GM15510 (cell line): ENCODE data around the gene MAGI1.

Experiments
- POLR2A ChIP-seq: IDR thresholded peaks from 3 replicates; pipeline ENCODE4 v1.6.1; 2011; ENCODE audit warnings: borderline replicate concordance; ENCODE audit not compliant: insufficient read length; ENCODE audit errors: extremely low read depth

Gene MAGI1

DNA sequence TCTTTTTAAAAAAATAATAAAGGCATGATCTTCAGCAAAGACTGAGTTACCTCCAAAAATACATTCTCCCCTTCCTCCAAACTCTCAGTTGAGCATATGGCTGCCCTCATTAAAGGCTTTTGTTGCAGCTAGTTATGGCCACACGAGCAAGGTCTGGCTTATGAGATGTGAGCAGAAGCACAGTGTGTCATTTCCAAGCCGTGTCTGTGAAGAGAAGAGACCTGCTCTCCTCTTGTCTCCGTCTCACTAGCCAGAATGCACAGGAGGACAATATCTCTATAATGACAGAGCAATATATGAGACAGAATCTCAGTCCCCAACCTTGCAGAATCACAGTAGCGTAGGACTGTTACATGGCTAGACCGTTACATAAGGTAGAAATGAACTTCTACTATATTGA lies 152.3 kb downstream of the MAGI1 start:
- TF ChIP-seq POLR2A, result no peak

DNA sequence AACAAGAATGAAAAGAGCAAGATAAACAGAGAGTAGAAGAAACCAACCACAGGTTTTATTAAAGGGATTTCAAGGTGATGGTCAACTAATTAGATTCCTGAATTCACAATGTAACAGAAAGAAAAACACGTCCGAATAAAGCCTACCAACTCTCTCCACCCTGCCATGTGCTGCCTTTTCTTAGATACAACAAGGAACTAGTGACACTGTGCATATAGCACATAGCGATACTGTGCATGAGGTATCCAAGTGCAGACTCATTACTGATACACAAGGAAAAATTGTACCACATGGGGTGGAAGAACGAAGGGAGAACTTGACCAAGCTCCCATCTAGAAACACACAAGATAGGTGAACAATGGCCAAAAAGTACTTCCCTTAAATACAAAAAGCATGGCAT lies 154.6 kb downstream of the MAGI1 start:
- TF ChIP-seq POLR2A, result no peak

DNA sequence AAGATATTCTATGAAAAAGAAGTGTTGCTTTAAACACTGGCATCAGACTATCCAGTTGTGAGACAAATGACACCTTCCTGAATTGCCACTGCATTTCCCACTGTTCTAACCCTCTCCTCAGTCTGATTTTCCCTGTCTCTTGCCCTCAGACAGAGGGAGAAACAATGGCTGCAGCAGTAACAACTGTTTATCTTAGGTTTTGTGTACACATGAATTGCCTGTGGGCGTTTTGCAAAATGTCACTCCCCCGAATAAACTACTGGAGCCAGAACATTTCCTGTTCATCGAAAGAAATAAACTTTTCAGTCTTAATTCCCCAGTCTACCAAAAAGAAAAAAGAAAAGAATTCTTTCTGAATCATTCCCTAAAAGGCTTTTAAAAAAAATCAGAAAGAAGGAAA lies 155.1 kb downstream of the MAGI1 start:
- TF ChIP-seq POLR2A, result no peak

DNA sequence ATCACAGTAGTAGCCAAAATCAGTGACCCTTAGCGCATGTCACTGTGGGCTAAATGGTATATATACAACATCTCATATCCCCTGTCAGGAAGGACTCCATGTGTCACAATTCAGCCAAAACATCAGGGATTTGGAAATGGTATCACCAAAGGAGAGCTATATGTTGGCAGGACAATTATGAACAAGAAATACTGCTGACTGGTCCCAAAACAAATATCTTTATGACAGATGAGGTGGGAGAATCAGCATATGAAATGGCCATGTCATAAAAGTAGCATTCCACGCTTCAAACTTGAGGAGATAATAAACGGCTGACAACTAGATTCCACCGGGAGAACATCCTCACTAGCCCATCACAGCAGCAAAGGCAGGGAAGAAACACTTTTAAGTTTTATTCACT lies 158.4 kb downstream of the MAGI1 start:
- TF ChIP-seq POLR2A, result no peak

DNA sequence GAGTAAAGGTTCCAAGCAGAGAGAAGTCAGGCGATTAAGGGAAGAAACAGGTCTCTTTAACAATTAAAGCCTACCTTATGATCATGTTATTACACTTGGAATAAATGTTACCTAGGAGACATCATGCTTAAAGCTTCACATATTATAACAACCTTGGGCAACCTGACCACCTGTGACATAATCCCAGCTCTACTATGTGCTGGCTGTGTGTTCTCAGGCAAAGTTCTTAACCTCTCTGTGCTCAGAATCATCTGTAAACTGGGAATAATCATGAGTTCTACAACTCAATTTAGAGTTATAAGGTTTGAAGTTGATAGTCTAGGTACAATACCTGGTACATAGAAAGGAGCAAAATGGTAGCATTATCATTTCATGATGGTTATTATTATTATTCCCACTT lies 159.3 kb downstream of the MAGI1 start:
- no peak for TF ChIP-seq POLR2A

DNA sequence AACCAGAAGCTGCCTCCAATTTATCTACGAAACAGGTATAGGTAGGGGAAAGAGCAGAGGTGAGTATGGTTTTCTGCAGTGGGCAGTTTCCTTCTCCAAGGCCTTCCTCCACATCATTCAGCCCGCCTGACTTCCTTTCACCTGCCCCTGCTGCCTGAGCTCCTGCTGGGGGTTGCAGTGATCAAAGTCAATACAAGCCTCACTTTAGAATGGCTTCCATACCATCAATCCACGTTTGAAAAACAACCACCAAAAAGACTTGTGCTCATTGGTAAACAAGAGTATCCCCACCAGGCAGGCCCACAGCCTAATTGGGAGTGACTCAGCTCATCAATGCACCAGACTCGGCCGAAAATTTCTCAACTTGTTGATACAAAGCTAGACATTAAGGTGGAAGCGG lies 159.9 kb downstream of the MAGI1 start:
- TF ChIP-seq POLR2A, result no peak

DNA sequence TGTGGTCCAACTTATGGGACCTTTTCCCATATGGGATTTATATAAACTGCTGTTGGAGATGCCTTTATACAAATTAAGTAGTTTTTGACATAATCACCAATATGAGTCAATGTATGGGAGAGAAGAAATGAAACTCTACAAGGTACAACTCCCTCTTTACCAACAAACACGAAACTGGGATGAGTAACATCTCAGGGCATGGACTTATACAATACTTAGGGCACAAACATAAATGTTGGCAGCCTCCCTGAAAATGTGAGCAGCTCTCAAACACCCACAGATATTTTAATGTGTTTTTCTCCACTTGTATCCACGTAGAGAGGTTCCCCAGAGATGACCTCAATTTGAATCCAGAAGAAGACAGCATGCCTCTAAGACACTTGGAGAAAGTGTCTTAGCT lies 161.6 kb downstream of the MAGI1 start:
- TF ChIP-seq POLR2A, result no peak

DNA sequence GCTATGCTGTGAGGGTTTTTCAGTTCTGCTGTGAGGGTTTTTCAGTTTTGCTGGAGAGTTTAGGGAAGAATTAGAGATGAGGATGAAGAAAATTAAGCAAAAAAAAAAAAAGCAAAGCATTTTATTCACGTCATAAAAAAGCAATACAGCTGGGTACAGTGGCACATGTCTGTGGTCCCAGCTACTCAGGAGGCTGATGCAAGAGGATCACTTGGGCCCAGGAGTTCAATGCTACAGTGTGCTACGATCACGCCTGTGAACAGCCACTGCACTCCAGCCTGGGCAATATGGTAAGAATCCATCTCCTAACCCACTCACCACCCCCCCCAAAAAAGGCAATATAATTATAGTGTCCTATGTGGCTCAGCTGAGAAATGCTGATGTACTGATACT lies 162.7 kb downstream of the MAGI1 start:
- no peak for TF ChIP-seq POLR2A

DNA sequence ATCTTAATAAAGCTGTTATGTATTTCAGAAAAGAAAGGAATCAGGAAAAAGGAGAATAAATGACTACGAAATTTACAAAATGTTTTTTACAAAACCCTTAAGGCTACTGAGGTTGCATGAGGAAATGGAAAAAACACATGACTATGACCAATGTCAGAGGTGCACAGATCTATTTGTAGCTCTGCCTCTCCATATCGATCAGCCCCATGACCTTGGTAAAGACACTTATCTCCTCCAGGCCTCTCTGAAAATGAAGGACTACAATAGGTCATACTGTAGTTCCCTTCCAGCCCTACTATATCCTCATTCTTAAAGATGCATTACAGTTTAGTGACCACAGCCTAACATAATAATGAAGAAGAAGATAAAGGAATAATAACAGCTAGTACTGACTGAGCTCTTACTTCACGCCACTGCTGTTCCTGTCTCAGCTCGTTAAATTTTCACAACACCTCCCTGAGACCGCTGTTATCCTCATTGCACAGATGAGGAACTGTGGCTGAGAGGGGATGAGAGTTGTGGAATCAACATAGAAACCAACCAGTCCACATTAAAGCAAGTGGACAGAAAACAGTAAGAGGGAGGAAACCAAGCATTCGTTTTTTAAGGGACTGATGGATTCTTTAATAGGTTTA lies 163.2 kb downstream of the MAGI1 start:
- no peak for TF ChIP-seq POLR2A

DNA sequence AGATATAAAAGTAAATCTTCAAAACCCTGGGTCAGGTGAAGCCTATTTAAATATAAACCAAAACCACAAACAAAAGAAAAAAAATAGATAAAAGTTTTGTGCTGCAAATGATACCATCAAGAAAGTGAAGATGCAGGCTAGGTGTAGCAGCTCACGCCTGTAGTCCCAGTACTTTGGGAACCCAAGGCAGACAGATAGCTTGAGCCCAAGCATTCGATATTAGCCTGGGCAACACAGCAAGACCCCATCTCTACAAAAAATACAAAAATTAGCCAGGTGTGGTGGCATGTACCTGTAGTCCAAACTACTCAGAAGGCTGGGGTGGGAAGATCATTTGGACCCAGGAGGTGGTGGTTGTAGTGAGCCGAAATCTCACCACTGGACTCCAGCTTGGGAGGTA lies 164.8 kb downstream of the MAGI1 start:
- TF ChIP-seq POLR2A, result no peak

DNA sequence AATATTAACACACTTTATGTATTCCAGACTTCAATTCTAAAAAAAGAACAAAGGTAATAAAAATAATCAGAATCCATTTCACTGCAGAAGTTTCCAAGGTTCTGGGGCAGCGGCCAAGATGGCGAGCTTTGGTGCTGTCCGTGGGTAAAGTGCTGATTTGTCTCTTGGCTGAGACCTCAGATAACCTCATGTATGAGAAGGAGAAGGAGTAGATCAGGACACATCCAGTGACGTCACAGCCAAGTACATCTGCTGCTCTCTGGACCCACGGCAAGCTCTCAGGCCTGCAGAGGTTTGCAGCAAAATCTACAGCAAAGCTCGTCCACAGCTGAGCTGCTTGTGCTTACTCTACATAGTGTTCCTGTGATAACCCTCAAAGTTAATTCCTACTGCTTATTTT lies 165.7 kb downstream of the MAGI1 start:
- TF ChIP-seq POLR2A, result no peak

DNA sequence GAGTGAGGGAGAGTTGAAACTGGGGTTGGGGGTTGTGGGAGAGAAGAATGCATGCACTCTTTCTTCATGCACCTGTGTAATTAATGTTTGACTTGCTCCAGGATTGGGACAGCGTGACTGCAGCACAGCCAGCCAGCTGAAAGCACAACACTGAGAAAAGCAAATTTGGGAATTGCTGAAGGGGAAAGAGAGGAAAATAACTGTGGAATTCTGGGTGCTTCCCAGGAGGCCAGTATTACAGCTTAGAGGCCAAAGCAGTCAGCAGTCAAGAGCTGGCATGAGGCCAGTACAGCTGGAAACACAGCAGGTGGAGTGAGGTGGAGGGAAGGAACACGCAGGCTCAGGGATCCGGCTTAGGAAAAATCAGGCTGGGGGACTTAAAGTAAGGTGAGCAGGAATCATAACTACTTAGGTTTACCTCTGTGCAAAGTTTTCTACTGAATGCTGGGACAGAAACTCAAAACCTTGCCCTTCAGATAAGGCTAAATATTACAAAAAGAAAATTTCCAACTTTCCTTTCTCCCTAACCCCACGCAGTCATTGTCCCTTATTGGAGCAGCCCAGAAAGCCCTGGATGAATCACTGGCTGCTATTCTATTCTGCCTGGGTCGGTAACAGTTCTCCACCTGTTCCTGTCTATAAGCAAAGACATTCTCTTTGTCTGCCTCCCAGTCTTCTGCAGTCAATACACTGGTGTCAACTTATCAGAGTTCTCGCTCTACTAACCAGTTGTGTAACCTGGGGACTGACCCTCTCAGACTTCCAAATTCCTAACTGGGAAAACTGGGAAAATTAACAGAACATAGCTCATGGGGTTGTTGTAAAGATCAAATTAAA lies 167.2 kb downstream of the MAGI1 start:
- no peak for TF ChIP-seq POLR2A

DNA sequence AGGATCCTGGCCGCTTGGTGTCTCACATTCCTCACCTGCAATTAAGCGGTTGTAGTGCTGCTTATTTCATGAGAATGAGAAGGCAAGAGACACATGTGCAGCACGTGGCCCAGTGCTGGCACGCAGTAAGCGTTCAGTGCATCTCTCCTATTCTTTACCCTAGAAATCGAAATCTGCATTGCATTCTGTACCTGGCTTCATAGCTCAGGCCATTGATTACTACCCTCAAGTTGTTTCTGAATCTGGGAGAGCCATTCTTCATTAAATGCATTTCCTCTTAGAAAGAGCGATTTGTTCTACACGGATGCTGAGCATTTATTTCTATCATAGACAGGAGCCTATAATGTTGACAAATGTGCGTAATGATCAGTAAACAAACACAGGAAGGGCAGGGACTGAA lies 168.9 kb downstream of the MAGI1 start:
- no peak for TF ChIP-seq POLR2A

DNA sequence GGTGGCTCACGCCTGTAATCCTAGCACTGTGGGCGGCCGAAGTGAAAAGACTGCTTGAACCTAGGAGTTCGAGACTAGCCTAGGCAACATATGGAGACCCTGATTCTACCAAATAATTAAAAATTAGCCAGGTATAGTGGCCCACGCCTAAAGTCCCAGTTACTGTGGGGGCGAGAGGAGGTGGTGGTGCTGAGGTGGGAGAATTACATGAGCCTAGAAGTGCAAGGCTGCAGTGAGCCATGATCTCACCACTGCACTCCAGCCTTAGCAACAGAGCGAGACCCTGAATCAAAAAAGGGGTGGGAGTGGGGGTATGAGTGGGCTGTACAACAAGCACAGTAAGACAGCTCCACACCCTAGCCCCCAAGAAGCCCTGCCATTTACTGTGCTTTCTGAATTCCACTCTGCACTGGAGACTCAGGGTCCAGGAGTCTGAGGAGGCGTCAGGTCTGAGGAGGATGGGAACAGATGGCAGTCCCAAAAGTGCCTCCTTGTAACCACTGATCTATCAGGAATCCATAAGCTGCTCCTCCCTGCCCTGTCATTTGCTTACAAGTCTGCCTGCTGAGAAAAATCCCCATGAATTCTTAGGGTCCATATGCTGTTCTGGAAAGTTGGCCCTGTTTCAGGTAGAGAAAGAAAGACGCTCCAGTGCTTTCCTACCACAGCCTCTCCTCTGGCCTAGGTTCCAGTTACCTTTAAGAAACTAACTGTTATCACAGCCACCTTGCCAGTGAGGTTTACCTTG lies 171.1 kb downstream of the MAGI1 start:
- TF ChIP-seq POLR2A, result no peak

DNA sequence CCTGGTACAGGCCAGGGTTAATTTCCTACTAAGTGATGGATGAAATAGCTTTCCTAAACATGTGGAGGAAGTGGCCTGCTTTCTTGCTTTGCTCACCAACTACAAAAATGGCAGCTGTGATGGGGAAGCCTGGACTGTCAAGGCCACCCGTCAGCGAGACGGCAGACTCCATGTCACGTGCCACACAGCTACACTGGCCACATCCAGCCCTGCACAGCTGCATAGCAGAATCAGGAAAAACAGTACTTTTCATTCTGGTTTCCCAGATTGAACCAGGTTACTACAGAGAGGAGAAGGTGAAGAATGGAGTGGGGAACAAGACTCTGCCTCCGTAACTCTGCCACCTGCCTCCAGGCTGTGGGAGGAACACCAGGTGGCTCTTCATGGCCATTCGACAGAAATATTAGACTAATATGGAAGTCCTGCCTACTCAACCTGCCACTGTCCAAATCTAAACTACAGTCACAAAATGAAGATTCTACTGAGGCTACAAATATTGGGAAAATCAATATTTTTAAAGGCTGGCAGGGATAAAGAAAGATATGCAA lies 174.3 kb downstream of the MAGI1 start:
- TF ChIP-seq POLR2A, result no peak

DNA sequence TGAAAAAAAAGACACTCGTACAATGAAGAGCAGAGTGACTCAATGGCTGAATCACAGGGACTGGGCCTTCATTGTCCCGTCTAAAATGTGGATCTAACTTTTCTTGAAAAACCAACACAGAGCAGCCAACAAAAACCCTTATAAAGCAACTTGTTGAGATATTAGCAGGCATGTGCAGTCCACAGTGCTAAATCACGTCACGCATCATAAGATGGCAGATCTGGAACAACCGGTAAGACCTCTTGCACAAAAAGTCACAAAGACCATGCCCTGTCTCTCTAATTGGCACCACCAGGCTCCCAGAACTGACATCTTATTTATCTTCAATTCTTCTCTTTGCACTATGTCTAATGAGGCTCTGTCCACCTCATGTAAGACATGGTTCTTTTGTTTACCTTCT lies 177.0 kb downstream of the MAGI1 start:
- TF ChIP-seq POLR2A, result no peak

DNA sequence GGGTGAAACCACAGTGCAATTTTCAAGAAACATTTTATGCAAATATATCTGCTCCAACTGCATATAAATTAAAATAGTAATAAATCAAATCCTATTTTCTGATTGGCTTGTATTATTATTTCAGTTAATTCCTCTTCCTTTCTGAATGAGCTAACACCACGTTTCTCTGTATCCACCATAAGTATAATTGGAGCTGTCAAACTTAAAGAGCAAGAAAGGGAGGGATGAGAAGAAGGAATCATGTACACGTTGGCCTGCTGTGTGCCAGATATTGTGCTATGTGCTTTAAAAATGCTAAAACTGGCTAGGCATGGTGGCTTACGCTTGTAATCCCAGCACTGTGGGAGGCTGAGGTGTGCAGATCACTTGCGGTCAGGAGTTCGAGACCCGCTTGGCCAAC lies 180.0 kb downstream of the MAGI1 start:
- no peak for TF ChIP-seq POLR2A

DNA sequence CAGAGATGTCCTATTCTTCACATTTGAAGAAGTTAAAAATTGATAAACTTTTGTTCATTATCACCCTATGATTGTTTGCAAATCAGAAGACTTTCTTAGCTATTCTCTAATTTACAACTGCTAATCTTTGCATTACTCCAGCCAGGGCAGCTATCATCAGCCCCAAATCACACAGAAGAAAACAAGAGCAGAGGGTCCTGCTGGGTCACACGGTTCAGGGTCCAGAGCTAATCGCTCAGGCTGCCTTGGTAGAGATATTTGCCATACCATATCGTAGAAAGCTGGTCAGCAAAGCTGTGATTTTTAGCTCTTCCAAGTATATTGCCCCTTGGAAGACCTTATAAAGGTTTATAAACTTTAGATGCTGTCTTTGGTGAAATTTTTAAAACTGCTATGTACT lies 181.4 kb downstream of the MAGI1 start:
- TF ChIP-seq POLR2A, result no peak
